ENCODE data around the gene SLC39A11. TPM values are rescaled to one million over a fixed set of nuclear protein-coding genes. Genes with fewer than 3 reads are reported as not detected.

SLC39A11 gene
- total RNA-seq, 1 experiment from 2014 or later = 57.1 TPM

GRCh38 chr17:72860778-72861177, 231.7 kb downstream of the SLC39A11 start:
- Histone ChIP-seq H3K27me3 (ENCODE audit: insufficient read depth, low read depth) (no peaks in the 10 kb centered on the region), H3K4me2 (no peak overlapping the region), H3K27ac (no peak overlapping the region), H3K36me3 (ENCODE audit: low read depth) (no peaks in the 10 kb centered on the region), H3K9me3 (ENCODE audit: insufficient read depth, low read depth) (peaks cover 7% of the 10 kb centered on the region; the same call in 1 of the 2 replicates), H4K20me1 (ENCODE audit: insufficient read depth) (no peaks in the 10 kb centered on the region), H3K4me3 (no peak overlapping the region), H2AFZ (no peak overlapping the region), H3K79me2 (ENCODE audit: low read depth) (no peaks in the 10 kb centered on the region), H3K4me1 (replicated peaks; ENCODE audit: insufficient read depth) (peaks cover 10% of the 10 kb centered on the region), H3F3A (ENCODE audit: insufficient read depth, low read depth) (no peaks in the 10 kb centered on the region), H3K9me2 (ENCODE audit: insufficient read depth) (no peaks in the 10 kb centered on the region)
- DNase-seq = no peak
- TF ChIP-seq CTCF (conservative IDR thresholded peaks at IDR 0.05) (no peak), EZH2 (IDR thresholded peaks at IDR 0.05; ENCODE audit: low read depth) (no peak)
- ChIA-PET POLR2A (ENCODE audit: unreplicated experiment) (no interaction called here), CTCF (no interaction called here)
- intact Hi-C loops (cut with micrococcal nuclease; ENCODE audit: unreplicated experiment) = no loop called here
- BruUV-seq (replicated peaks) = no TSS peak

GRCh38 chr17:72858826-72859495, 233.5 kb downstream of the SLC39A11 start:
- no peaks in the 10 kb centered on the region for H3K27me3 ChIP-seq (ENCODE audit: insufficient read depth, low read depth)
- no peak overlapping the region for H2AFZ ChIP-seq
- intact Hi-C loops (cut with micrococcal nuclease; ENCODE audit: unreplicated experiment) = no loop called here
- peaks cover 7% of the 10 kb centered on the region; the same call in 1 of the 2 replicates for H3K9me3 ChIP-seq (ENCODE audit: insufficient read depth, low read depth)
- no peak overlapping the region for H3K4me3 ChIP-seq
- H3F3A ChIP-seq (ENCODE audit: insufficient read depth, low read depth) = no peaks in the 10 kb centered on the region
- DNase-seq = no peak
- ChIA-PET POLR2A (ENCODE audit: unreplicated experiment) (no interaction called here), CTCF (no interaction called here)
- no peaks in the 10 kb centered on the region for H3K9me2 ChIP-seq (ENCODE audit: insufficient read depth)
- no peaks in the 10 kb centered on the region for H3K79me2 ChIP-seq (ENCODE audit: low read depth)
- TF ChIP-seq EZH2 (IDR thresholded peaks at IDR 0.05; ENCODE audit: low read depth) (no peak), CTCF (conservative IDR thresholded peaks at IDR 0.05) (no peak)
- peaks cover 10% of the 10 kb centered on the region for H3K4me1 ChIP-seq (replicated peaks; ENCODE audit: insufficient read depth)
- H3K27ac ChIP-seq = no peak overlapping the region
- H3K4me2 ChIP-seq = no peak overlapping the region
- no peaks in the 10 kb centered on the region for H3K36me3 ChIP-seq (ENCODE audit: low read depth)
- no peaks in the 10 kb centered on the region for H4K20me1 ChIP-seq (ENCODE audit: insufficient read depth)
- no TSS peak for BruUV-seq (replicated peaks)

- H3K27ac ChIP-seq = no peak overlapping the region
- CTCF ChIA-PET = no interaction called here
Observed at GRCh38 chr17:72853440-72854415, 238.8 kb downstream of the SLC39A11 start.

More at GRCh38 chr17:72853440-72854415, 238.8 kb downstream of the SLC39A11 start:
- no peak for DNase-seq
- no peaks in the 10 kb centered on the region for H3K36me3 ChIP-seq (ENCODE audit: low read depth)
- H3K4me3 ChIP-seq = no peak overlapping the region
- no peak overlapping the region for H2AFZ ChIP-seq
- no peaks in the 10 kb centered on the region for H3K27me3 ChIP-seq (ENCODE audit: insufficient read depth, low read depth)
- H3K4me2 ChIP-seq = no peak overlapping the region
- H3K4me1 ChIP-seq (replicated peaks; ENCODE audit: insufficient read depth) = peaks cover 10% of the 10 kb centered on the region
- TF ChIP-seq CTCF (conservative IDR thresholded peaks at IDR 0.05) (no peak), EZH2 (IDR thresholded peaks at IDR 0.05; ENCODE audit: low read depth) (no peak)
- H3K9me3 ChIP-seq (ENCODE audit: insufficient read depth, low read depth) = peaks cover 1% of the 10 kb centered on the region; the same call in 1 of the 2 replicates
- intact Hi-C loops (cut with micrococcal nuclease; ENCODE audit: unreplicated experiment) = no loop called here
- H3K79me2 ChIP-seq (ENCODE audit: low read depth) = no peaks in the 10 kb centered on the region
- no peaks in the 10 kb centered on the region for H4K20me1 ChIP-seq (ENCODE audit: insufficient read depth)
- no peaks in the 10 kb centered on the region; the same call in 1 of the 2 replicates for H3F3A ChIP-seq (ENCODE audit: insufficient read depth, low read depth)
- no peaks in the 10 kb centered on the region for H3K9me2 ChIP-seq (ENCODE audit: insufficient read depth)
- no TSS peak for BruUV-seq (replicated peaks)
- POLR2A ChIA-PET (ENCODE audit: unreplicated experiment) = no interaction called here

Data from PC-9 (cell line).